Medulla oblongata (tissue), 1 donor: Measurements from ENCODE around the gene ARHGAP24.
A peak's percentile ranks its signal among the peaks of the same experiment; 100 is the strongest.
"Not testable (repeated sequence)": the region's sequence is repeated elsewhere in the genome, so short reads cannot be mapped to it uniquely, and the experiment has no call there.

Source experiments
- DNase-seq: peaks from one replicate; pipeline ENCODE4 v3.0.0-alpha.2; 2015; ENCODE audit errors: extremely low spot score

ARHGAP24 gene

DNA sequence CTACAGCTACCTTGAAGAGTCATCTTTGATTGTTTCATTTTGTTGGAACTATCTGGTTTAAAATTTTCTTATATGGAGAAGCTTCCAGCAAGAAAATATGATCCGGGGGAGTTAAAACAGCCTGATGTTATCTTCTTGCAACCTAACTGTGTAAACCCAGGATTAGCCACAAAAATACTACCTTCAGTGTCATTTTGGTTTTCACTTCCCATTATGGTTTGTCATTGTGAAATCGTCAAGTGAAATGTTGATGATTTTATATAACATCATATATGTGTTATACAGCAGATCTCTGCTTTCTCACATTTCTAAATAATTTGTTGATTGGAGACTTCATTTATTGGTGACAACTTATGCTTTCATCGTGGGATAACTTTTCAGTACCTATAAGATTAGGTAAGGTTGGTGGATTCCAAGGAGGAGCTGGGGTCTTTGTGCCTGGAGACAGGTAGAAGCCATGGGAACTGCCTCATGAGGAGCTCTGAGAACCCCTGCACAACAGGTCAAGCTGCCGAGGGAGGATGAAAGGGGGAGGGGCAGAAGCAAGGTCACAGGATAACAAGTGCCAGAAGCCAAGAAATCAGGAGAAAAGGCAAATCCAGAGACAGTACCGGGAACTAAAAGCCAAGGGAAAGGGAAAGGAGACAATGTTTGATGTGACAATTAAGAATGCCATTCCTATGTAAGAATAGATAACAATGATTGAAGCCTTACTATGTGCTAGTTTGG is 7.2 kb downstream of the ARHGAP24 start:
- no peak for DNase-seq

DNA sequence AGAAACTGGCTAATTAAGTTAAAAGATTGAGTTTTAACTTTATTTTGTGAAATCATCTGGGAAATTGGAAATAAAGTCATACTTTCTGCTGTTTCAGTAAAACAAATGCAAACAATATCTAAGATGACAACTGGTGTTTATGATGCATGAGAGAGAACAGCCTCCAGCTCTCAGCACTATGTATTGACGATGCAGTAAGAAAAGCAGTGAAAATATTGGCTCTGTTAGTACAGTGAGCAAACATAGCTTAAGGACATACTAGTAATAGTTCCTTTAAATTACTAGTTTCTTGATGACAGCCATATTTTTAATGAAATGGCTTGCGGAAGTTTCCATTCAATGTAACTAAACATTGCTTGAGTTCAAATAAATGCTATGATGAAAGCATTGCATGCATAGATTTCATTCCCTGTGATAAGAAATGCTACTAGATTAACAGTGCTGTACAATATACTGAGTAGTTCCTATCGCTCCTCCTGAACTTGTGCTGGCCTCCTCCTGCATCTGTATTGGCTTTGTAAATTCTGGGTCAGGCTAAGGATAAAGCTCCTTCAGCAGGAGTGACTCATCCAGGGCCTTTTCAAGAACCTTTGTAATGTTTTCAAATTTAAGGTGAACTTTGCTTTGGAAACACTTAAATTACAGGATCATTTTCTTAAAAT is 11.6 kb downstream of the ARHGAP24 start:
- no peak for DNase-seq

DNA sequence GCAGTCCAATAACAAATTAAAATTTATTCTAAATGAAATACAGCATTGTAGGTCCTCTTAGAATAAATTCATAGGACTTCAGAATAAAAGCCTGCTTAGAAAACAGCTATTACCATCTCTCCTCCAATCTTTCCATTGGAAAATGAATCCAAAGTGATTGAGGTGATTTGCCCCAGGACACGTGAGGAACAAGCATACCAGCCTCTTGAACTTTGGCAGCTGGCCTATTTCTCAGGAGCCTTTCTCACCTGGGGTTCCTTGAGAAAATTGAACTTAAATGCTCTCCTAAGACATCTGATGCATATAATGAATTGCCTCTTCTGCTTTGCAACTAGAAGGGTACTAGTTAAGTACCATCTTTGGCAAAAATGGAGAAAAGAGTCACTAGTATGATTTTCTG is 13.5 kb downstream of the ARHGAP24 start:
- no peak for DNase-seq

DNA sequence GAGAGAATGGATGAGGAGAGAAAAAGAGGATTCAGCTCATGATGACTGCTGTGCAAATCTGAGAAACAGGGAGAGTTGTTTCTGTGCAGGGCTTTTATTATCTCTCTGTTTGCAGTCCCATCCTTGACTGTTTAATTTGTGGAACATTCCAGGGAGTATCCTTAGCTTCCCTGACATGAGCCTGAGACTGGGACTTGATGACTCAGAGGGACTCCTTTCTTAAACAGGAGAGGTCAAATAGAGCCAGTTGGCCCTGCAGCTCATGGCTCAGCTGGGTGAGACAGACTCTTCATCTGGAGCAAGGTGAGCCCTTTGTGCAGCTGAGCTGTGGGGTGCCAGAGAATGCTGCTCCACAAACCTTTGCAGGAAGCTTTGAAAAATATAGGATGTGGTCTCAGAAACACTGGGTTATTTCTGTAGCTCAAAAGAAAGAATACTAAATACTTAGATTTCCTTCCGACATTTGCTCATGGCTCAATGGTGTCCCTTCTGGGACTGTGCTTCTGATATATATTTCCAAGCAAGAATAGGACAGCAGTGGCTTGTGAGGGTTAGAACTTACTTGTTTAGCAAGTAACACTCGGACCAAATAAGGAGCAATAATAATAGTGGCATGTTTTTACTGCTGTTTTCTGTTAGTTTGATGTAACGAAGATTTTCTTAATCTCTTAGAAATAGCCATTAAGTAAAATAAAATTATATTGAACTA is 14.5 kb downstream of the ARHGAP24 start:
- DNase-seq: no peak

DNA sequence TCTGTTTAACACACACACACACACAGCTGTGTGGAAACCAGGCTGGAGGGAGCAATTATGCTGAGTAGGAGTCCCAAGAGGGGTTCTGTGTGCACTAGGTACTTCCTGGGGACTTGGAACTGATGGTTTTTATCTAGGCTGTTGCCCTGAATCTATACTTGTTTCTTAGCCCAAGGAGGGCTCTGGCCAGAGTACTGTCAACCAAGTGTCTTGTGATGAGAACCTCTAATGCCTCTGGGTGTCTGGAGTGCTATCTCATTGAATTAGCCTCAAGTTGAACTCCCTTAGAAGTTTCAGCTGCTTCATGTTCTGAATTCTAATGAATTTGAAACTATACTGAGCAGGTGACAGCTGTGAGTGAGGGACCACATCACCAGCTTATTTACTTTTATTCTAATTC is 16.6 kb downstream of the ARHGAP24 start:
- no peak for DNase-seq

DNA sequence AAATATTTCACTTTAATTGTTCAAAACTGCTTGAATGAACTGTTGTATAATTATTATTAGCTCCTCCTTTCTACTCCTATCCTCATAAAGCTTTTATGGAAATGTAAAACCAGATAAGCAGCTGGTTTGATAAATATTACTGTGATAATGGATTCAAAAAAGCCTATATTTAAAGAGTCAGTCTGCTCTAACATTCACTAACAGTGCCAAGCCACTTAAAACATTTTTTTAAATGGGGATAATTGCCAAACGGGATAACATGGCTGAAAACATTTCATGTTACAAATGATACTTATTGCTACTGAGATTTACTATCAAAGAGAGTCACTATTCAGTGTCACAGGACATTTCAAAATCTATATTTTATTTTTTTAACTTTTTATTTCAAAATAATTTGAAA is 17.4 kb downstream of the ARHGAP24 start:
- DNase-seq: no peak

DNA sequence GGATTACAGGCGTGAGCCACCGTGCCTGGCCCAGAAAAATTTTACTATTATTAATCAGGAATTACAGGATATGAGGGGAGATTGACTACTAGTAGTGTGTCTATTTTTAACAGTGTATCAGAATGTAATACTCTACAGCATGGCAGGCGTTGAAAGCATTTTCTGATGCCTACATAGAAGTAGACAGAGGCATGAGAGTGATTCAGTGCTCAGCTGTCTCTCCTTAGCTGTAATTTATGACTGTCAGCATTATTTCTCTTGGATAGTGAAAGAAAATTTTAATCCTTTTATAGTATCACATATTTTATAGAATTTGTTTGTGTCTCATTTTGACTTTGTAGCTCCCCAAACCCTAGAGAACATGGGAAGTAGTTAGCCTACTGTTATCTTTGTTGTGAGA is 20.7 kb downstream of the ARHGAP24 start:
- no peak for DNase-seq

DNA sequence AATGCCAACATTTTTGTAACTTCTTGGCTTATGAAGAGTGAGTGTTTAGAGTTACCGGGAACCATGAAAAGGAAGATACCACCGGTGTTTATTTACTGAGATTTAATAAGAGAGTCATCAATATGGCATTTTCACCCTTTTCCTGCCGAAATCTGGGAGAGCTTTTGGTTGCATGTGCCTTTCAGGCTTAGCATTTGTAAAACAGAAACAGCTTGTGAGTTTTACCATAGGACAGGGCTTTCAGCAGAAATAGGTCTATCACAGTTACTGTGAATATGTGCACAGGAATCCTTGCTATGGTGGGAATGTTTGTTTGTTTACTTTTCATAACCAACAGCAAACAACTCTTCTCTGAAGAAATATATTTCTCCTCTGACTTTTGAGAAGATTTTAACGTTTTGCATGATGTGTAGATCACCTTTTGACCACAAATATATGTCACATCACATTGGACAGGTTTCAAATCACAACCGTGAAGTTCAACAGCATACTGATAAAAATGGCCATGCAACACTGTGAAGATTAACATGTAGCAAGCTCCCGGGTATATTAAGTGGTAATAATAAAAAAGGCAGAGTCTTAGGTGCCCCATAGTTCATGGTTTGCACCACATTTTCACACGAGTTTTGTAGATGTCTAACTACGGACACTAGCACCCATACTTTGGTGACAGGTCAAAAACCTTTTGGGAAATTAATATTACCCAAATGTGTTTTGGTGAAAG is 21.3 kb downstream of the ARHGAP24 start:
- no peak for DNase-seq

DNA sequence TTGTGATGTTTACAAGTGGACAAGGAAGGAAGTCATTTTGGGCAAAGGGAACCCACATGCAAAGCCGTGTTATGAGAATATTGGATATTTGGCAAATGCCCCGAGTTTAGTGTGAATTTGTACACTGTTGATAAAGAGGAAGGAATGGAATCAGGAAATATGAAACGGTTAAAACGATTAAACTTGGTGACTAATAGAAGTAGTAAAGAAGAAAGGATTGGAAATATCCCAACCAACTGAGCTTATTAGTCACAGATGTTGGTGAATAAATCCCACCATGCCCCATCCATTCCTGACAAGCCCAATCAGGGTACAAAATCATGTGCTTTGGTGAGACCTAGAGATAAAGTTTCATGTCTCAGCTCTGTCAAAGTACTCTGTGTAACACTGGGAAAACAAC is 22.0 kb downstream of the ARHGAP24 start:
- DNase-seq: no peak

DNA sequence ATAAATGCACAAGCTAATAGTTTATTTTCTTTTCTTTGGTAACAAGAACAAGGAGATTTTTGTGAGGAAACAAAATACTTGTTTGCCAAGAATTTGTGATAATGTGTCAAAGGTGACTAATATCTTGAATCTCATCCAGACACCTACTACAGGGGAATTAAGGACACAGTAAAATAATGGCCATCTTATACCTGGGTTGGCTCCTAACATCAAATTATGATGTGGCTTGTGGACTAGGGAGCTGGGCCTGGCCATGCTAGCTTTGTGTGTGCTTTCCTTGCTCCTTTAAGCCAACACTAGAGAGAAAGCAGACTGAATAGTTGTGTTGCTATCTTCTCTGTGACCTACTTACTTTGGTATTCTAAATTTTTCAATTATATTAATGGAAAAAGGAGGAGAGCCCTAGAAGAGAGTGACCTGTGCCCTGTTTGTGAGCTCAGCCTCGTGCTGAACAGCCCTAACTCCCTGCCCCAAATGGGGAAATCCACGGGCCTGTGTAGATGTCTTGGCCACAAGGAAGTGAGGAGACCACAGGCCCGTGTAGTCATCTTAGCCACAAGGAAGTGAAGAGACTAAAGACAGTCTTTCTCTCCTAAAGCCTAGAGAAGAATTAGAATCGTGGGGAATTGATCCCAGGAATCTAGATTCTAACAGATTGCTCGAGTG is 23.3 kb downstream of the ARHGAP24 start:
- DNase-seq: peak; percentile 73

DNA sequence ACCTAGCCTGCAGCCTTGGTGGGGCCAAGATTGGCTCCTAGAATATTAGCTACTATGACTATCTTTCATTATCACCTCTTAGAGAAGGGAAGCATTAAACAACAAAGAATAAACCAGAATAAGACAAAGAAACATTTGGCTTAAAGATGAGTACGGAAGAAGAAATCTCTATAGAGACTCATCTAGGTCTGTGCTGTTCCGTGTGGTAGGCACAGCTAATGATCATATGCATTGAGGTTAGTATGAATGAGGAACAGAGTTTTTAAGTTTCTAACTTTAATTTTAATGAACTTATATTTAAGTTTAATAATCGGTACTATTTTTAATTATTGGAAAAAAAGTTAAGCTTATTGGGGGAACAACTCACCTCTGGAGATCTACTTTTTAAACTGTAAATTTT is 24.6 kb downstream of the ARHGAP24 start:
- no peak for DNase-seq

DNA sequence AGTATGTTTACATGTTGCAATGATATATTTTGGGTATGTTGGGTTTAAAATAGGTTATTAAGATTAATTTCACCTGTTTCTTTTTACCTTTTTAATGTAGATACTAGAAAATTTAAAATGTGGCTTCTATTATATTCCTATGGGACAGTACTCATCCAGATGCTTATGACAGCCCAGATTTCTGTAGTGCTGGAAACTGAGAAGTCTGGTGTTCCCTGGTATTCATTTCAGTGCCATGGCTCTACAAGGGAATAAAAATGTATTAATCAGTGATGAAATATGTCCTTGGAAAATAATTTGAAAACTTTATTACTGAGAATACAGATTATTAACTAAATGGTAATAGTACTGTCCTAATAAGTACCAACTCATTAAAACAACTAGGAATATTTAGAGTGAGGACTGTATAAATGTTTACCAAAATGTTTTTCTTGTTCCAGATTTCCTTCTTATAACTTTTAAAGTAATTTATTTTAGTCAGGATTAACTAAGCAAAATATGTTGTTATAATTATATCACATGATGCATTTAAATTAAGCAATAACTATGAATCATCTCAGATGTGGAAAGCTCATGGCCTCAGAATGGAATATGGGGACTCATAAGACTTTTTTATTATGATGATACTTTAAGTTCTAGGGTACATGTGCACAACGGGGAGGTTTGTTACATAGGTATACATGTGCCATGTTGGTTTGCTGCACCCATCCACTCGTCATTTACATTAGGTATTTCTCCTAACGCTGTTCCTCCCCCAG is 25.3 kb downstream of the ARHGAP24 start:
- no peak for DNase-seq

DNA sequence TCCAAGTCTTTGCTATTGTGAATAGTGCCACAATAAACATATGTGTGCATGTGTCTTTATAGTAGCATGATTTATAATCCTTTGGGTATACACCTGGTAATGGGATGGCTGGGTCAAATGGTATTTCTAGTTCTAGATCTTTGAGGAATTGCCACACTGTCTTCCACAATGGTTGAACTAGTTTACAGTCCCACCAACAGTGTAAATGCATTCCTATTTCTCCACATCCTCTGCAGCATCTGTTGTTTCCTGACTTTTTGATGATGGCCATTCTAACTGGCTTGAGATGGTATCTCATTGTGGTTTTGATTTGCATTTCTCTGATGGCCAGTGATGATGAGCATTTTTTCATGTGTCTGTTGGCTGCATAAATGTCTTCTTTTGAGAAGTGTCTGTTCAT is 26.2 kb downstream of the ARHGAP24 start:
- not testable (repeated sequence) for DNase-seq

DNA sequence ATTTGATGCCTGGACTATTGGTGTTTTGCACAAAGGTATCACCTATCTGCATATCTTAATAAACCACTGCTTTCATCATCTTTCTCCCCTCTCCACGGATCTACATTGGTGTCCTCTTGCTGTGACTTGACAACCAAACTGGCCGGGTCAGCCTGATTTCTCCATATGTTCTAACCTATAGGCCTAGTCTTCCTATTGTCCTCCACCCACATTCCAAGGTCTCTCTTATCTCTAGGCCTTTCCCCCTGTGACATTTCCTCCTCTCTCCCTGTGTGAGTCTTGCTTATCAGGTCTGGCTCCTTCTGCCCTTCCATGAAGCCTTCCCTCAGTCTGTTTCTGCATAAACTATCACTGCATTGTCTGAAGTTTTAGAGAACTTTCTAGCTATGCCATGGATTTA is 33.7 kb downstream of the ARHGAP24 start:
- no peak for DNase-seq

DNA sequence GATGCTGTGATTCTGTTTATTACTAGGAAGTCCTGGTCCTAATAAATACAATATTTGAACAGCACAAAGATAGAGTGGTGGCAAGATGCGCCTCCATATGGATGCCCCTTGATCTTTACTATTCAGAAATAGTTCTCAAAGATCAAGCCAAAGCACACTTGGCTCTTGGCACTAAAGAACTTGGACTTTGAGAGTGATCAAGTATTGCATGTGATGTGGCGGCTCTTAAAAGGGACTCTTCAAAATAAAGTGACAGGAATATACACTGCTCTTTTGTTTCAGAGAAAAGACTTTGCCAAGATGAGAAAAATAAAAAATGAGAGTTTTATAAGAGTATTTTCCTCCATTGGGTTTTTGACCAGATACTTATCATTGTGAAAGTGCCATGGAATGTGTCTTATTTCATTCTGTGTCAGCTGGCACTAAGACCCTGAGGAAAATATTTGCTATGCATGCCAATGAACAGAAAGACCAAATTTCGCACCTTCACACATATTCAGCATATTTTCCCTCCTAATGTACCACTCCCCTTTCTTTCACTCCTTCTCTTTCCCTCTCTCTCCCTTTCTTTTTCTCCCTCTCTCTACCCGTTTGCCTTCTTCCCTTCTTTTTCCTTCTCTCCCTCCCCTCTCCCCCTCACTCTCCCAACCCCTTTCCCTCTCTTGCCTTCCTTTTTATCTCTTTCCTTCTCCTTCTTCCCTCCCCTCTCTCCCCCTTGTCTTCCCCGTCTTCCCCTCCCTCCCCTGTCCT is 35.1 kb downstream of the ARHGAP24 start:
- DNase-seq: no peak

DNA sequence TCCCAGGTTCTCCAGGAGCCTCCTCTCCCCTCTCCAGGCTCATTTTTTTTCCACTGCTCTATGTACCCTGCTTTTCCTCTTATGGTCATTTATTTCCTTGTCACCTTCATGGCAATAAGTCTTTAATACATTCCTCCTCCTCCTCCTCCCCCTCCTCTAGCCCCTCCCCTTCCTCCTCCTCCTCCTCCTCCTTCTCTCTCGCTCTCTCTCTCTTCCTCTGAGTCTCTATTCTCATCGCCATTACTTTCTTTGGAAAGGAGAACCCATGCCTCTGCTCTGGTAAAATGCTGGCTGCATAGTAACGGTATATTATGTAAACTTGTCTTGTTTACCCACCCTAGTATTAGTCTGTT is 35.7 kb downstream of the ARHGAP24 start:
- DNase-seq: no peak

DNA sequence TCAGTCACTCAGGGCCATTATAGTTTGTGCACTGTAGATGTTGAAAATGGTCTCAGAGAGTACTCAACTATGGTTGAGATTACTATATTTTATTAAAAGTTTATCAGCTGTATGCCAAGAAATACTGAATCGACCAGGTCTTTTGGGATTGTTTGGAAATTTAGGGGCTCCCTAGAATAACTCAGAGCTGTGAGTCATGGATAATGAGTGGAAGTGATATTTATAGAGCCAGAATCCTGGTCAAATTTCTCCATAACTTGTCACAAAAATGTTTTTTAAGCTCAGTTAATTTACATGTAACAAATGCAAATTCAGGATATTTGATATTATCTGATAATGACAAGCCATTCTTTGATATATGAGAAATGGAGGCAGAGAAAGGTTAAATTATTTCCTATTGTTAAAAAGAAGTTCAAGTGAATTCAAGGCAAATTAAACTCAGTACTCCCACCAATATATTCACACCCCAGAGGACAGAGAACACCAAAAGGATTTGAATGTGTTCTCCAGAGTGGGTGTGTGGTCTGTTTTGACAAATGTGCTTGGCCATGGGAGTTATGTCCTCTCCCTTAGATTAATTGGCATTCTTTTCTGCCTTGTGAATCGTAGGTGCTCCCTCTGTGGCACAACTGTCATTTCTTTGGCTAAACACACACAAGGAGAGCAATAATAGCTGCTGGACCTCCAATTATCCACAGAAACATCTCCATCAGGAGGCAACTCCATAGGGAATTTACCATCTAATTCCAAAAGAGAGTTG is 37.7 kb downstream of the ARHGAP24 start:
- DNase-seq: no peak

DNA sequence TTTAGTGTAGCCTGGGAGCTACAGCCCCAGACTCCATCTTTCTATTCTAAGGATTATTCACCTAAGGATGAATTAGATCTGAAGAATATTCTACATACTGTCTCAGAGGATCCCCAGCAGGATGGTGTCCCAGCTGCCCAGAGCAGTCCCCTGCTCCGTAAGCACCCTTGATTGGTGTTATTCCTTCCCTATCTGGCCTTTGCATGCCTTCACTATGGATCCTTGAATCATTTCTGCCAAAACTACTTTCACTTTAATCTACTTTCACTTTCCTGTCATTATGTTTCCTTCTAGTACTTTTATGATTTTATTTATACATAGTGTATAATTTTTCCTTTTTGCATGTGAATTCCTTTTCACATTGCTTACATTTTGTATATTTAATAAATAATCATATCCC is 39.2 kb downstream of the ARHGAP24 start:
- no peak for DNase-seq

DNA sequence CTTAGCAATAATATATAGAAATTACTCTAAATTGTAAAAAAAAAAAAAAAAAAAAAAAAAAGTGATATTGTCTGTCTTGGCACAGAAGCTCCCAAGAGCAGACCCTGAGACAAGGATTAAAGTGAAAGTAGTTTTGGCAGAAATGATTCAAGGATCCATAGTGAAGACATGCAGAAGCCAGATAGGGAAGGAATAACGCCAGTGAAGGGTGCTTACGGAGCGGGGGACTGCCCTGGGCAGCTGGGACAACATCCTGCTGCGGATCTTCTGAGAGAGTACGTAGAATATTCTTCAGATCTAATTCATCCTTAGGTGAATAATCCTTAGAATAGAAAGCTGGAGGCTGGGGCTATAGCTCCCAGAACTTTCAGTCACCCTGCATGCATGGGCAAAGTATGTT is 39.8 kb downstream of the ARHGAP24 start:
- DNase-seq: no peak

DNA sequence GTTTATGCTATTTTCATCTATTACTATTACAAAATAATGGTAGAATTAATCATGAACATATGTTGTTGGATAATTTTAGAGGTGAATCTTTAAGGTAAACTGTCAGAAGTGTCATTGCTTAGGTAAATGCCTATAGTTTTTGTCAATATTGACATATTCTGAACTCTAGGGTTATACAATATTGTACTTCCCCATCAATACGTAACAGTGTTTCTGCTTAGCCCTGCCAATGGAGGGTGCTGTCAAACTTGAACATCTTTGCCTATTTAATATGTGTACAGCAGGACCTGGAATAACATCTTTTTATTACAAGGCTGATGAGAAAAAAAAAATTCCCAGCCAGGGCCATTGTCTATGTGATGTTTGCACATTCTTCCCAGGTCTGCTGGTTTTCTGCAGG is 40.8 kb downstream of the ARHGAP24 start:
- no peak for DNase-seq
